CD14-positive monocyte (primary cell): ENCODE data around the gene SMURF2. TPM values are rescaled to one million over a fixed set of nuclear protein-coding genes. Genes with fewer than 3 reads are reported as not detected.

Experiments used
- DNase-seq, 3 donors: peaks; one replicate each; pipeline ENCODE4 v3.0.0-alpha.2; 2011 to 2022
- H2AFZ ChIP-seq: 2 replicates; pipeline ENCODE4 v1.6.0; 2012; ENCODE audit warnings: mild to moderate bottlenecking, low read depth, low read length, inconsistent platforms; ENCODE audit not compliant: insufficient read depth, poor library complexity, severe bottlenecking
- H3K27ac ChIP-seq, 2 donors: 1 replicate in 1 of 2; 2 replicates in 1 of 2; pipeline ENCODE4 v1.5.1; 2012 to 2013; ENCODE audit warnings: low read length in 2 of 2, control low read depth in 1 of 2, inconsistent platforms in 1 of 2, low read depth in 1 of 2, mild to moderate bottlenecking in 1 of 2
- H3K27me3 ChIP-seq, 2 donors: one replicate each; pipeline versions ENCODE4 v1.6.0 to v1.6.1; 2011 to 2013; ENCODE audit warnings: low read length in 2 of 2; ENCODE audit not compliant: control insufficient read depth in 2 of 2, insufficient read depth in 2 of 2
- H3K36me3 ChIP-seq, 2 donors: replicated peaks in 1 of 2; 1 replicate in 1 of 2; 2 replicates in 1 of 2; pipeline versions ENCODE4 v1.5.1 to v1.6.1; 2012 to 2013; ENCODE audit warnings: low read length in 2 of 2, control low read depth in 1 of 2, inconsistent platforms in 1 of 2, mild to moderate bottlenecking in 1 of 2; ENCODE audit not compliant: insufficient read depth in 2 of 2, control insufficient read depth in 1 of 2
- H3K4me1 ChIP-seq, 2 donors: 1 replicate in 1 of 2; 2 replicates in 1 of 2; pipeline versions ENCODE4 v1.5.1 to v1.6.1; 2012 to 2013; ENCODE audit warnings: low read length in 2 of 2, control low read depth in 1 of 2, inconsistent platforms in 1 of 2, mild to moderate bottlenecking in 1 of 2, moderate library complexity in 1 of 2; ENCODE audit not compliant: insufficient read depth in 2 of 2, control insufficient read depth in 1 of 2
- H3K4me2 ChIP-seq: replicated peaks from 2 replicates; pipeline ENCODE3; 2012; ENCODE audit warnings: low read length, moderate library complexity, mild to moderate bottlenecking; ENCODE audit not compliant: poor library complexity, severe bottlenecking; ENCODE audit errors: extremely low read depth
- H3K4me3 ChIP-seq, 3 experiments: fragments of 200-600 bp in 1 of 3; sonication (generic) in 1 of 3; replicated peaks in 1 of 3; 1 replicate in 2 of 3; 2 replicates in 1 of 3; pipeline ENCODE4 v1.5.1; 2011 to 2013; ENCODE audit warnings: low read length in 3 of 3, mild to moderate bottlenecking in 3 of 3, control low read depth in 2 of 3, low read depth in 2 of 3, inconsistent platforms in 1 of 3, moderate library complexity in 1 of 3
- H3K79me2 ChIP-seq: 2 replicates; pipeline ENCODE4 v1.6.0; 2012; ENCODE audit warnings: mild to moderate bottlenecking, control low read depth, inconsistent platforms, low read length, moderate library complexity; ENCODE audit not compliant: insufficient read depth
- H3K9ac ChIP-seq: 2 replicates; pipeline ENCODE4 v1.6.0; 2017; ENCODE audit warnings: low read length, mild to moderate bottlenecking; ENCODE audit not compliant: insufficient read depth, poor library complexity, severe bottlenecking
- H3K9me3 ChIP-seq, 2 donors: replicated peaks in 1 of 2; 1 replicate in 1 of 2; 2 replicates in 1 of 2; pipeline versions ENCODE4 v1.5.1 to v1.6.1; 2012 to 2013; ENCODE audit warnings: low read length in 2 of 2, control low read depth in 1 of 2; ENCODE audit not compliant: control insufficient read depth in 1 of 2, insufficient read depth in 1 of 2
- H4K20me1 ChIP-seq: 2 replicates; pipeline ENCODE4 v1.6.0; 2012; ENCODE audit warnings: mild to moderate bottlenecking, low read length, control low read depth, moderate library complexity; ENCODE audit not compliant: insufficient read depth
- H3K27ac Mint-ChIP-seq, 7 donors: one replicate each; pipeline ENCODE4 v1.8.0; 2020; ENCODE audit warnings: mild to moderate bottlenecking in 7 of 7, mixed read lengths in 7 of 7, moderate library complexity in 6 of 7, inconsistent platforms in 2 of 7
- H3K27me3 Mint-ChIP-seq, 3 donors: one replicate each; pipeline ENCODE4 v1.8.0; 2021 to 2022; ENCODE audit warnings: low read depth in 3 of 3, mild to moderate bottlenecking in 3 of 3, mixed read lengths in 3 of 3, moderate library complexity in 3 of 3, inconsistent platforms in 1 of 3
- H3K36me3 Mint-ChIP-seq, 2 donors: one replicate each; pipeline ENCODE4 v1.8.0; 2020; ENCODE audit warnings: mixed read lengths in 2 of 2, inconsistent platforms in 1 of 2, mild to moderate bottlenecking in 1 of 2
- H3K4me1 Mint-ChIP-seq: one replicate; pipeline ENCODE4 v1.8.0; 2020; ENCODE audit warnings: mild to moderate bottlenecking, mixed read lengths
- H3K4me3 Mint-ChIP-seq, 2 donors: one replicate each; pipeline ENCODE4 v1.8.0; 2020; ENCODE audit warnings: mild to moderate bottlenecking in 2 of 2, mixed read lengths in 2 of 2, moderate library complexity in 1 of 2
- H3K9me3 Mint-ChIP-seq, 7 donors: one replicate each; pipeline ENCODE4 v1.8.0; 2020 to 2022; ENCODE audit warnings: mixed read lengths in 7 of 7, mild to moderate bottlenecking in 6 of 7, moderate library complexity in 6 of 7, inconsistent platforms in 2 of 7
- CTCF ChIP-seq: fragments of 200-600 bp; IDR thresholded peaks from one replicate; pipeline ENCODE4 v1.8.0; 2022; ENCODE audit warnings: antibody characterized with exemption, mild to moderate bottlenecking
- WGBS: methylation state at CpG from one replicate; pipeline ENCODE4 v1.1.5; 2013; ENCODE audit warnings: missing lambda C conversion rate; ENCODE audit not compliant: insufficient coverage; 5-methylcytosine and 5-hydroxymethylcytosine counted together
- intact Hi-C, 2 donors: fragments of 100-400 bp; cut with micrococcal nuclease; formaldehyde crosslinking; loops; one replicate each; pipeline versions ENCODE4 v1.15.0 to v1.15.1; 2023
- polyA plus RNA-seq, 3 donors: library from polyadenylated mRNA; depleted of rRNA in 1 of 3; unstranded in 2 of 3; stranded (reverse) in 1 of 3; fragments of 300-500 nt in 2 of 3; fragments of >200 nt in 1 of 3; fragmentation: Illumina TruSeq in 2 of 3; gene quantifications; 1 replicate in 2 of 3; 2 replicates in 1 of 3; pipeline ENCODE4 v1.2.3, GENCODE V29; 2012 to 2021

Gene SMURF2
- polyA plus RNA-seq, 3 donors: 2.2 to 12.9 (median 4.5) TPM

- no peak for TF ChIP-seq CTCF
- intact Hi-C loops: no loop called here
- WGBS: 100% methylated on average over 2 of the region's 5 CpGs
- Mint-ChIP-seq H3K4me1 (no peaks in the 10 kb centered on the region), H3K27ac (no peak overlapping the region), H3K9me3 (no peaks in the 10 kb centered on the region), H3K27me3 (no peaks in the 10 kb centered on the region), H3K4me3 (no peak overlapping the region), H3K36me3 (peaks cover 83 to 95% of the 10 kb centered on the region in 2 donors)
- Histone ChIP-seq H3K36me3 (peaks cover 94 to 100% of the 10 kb centered on the region in 2 donors), H3K4me1 (no peaks in the 10 kb centered on the region), H3K4me2 (no peak overlapping the region), H3K27ac (no peak overlapping the region), H4K20me1 (no peaks in the 10 kb centered on the region), H3K79me2 (no peaks in the 10 kb centered on the region), H3K9ac (no peak overlapping the region), H3K9me3 (no peaks in the 10 kb centered on the region), H3K4me3 (no peak overlapping the region), H3K27me3 (no peaks in the 10 kb centered on the region), H2AFZ (no peak overlapping the region)
- no peak for DNase-seq
Measured at GRCh38 chr17:64529221-64529620, 132.9 kb downstream of the SMURF2 start.

GRCh38 chr17:64527914-64528313 is 134.2 kb downstream of the SMURF2 start:
- no peak for DNase-seq
- Histone ChIP-seq H3K79me2 (peaks cover 2% of the 10 kb centered on the region), H3K27ac (no peak overlapping the region), H3K9me3 (no peaks in the 10 kb centered on the region), H3K27me3 (no peaks in the 10 kb centered on the region), H3K4me3 (no peak overlapping the region), H3K9ac (no peak overlapping the region), H3K4me2 (no peak overlapping the region), H3K4me1 (no peaks in the 10 kb centered on the region), H2AFZ (no peak overlapping the region), H3K36me3 (peaks cover 94 to 100% of the 10 kb centered on the region in 2 donors), H4K20me1 (no peaks in the 10 kb centered on the region)
- 95% methylated on average over 2 of the region's 2 CpGs for WGBS
- H3K4me1 Mint-ChIP-seq: no peaks in the 10 kb centered on the region
- intact Hi-C loops: no loop called here
- no peaks in the 10 kb centered on the region for H3K27me3 Mint-ChIP-seq
- H3K4me3 Mint-ChIP-seq: no peak overlapping the region
- no peak overlapping the region for H3K27ac Mint-ChIP-seq
- no peak for TF ChIP-seq CTCF
- H3K9me3 Mint-ChIP-seq: no peaks in the 10 kb centered on the region
- H3K36me3 Mint-ChIP-seq: peaks cover 79 to 95% of the 10 kb centered on the region in 2 donors
